Stimulated activated naive CD8-positive, alpha-beta T cell treated with anti-CD3 and anti-CD28 coated beads, Interleukin-15, Interleukin-2, amounts not matched to agents 100 U/mL and 50 U/mL, for 24 hours (primary cell): Measurements from ENCODE around the gene TRIP10.
"Not testable (repeated sequence)": the region's sequence is repeated elsewhere in the genome, so short reads cannot be mapped to it uniquely, and the experiment has no call there.

Experiments used
- ATAC-seq: fragments of 150-1000 bp; cut with Tn5 transposase; one replicate; pipeline ENCODE4 v1.10.0; 2021
- DNase-seq: peaks from one replicate; pipeline ENCODE4 v3.0.0; 2021

Gene TRIP10

GRCh38 chr19:6740589-6741343 lies 1.3 kb downstream of the TRIP10 start:
- ATAC-seq: no peak
- peak; percentile 47 for DNase-seq

DNA sequence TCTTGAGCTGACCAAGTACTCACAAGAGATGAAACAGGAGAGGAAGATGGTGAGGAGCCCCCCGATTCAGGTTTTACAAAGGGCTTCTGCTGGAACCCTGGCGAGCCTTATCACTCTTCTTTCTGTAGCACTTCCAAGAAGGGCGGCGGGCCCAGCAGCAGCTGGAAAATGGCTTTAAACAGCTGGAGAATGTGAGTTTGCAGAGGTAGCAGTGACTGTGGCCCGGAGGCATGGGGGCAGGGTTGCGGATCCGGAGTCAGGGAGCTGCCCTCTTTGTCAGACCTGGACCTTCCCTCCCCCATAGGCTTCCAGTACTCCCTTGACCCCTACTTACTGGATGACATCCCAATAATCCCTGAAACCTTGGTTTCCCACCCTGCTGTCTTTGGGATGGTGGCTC lies 3.6 kb downstream of the TRIP10 start:
- ATAC-seq: no peak
- DNase-seq: no peak

DNA sequence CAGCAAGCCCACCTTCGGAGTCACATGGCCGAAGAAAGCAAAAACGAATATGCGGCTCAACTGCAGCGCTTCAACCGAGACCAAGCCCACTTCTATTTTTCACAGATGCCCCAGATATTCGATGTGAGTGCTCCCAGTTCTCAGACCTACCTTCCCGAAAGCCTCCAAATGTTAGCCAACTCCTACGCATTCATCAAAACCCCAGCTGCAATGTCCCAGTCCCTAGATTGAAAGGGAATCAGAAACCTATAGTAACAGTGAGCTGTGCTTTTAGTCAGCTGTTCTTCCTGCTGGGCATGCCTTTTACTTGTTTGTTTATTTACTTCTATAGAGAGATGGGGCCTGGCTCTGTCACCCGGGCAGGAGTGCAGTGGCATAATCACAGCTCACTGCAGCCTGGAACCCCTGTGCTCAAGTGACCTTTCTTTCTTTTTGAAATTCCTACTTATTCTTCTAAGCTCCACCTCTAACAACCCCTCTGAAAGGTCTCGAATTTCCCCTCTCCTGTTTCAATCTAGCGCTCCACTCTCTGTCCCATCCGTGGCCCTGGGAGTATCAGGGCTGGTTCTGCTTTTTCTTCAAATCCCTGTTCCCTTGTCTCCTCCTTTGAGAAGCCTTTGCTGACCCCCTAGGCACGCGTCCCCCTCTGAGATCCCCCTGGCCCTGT lies 4.4 kb downstream of the TRIP10 start:
- ATAC-seq (no peak), DNase-seq (no peak)

DNA sequence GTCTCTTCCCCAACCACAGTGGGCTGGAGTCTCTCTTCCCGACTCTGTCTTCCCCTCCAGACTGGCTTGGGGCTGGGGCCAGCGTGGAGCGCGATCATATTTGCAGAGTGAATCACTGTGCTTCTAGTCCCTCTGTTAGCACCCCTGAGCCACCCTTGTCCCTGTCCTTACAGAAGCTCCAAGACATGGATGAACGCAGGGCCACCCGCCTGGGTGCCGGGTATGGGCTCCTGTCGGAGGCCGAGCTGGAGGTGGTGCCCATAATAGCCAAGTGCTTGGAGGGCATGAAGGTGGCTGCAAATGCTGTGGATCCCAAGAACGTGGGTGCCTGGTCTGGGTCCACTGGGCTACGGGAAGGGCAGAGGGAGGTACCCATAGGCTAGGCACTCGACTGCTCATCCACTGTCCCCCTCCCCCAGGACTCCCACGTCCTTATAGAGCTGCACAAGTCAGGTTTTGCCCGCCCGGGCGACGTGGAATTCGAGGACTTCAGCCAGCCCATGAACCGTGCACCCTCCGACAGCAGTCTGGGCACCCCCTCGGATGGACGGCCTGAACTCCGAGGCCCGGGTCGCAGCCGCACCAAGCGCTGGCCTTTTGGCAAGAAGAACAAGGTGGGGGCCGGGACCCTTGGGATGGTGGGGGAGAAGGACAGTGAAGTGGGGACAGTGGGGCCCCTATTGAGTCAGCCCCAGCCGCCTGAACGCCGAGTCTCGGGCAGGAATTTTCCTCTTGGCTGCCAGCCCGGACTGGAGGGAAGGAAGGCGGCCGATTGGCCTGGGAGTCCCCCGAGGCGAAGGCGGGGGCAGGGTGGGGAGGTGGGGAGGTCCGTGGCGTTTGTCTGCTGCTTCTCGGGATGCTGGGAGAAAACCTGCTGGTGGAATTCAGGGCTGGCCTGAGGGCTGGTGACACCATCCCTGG lies 5.2 kb downstream of the TRIP10 start:
- DNase-seq (no peak), ATAC-seq (no peak)

GRCh38 chr19:6745965-6746364 lies 6.5 kb downstream of the TRIP10 start:
- no peak for ATAC-seq
- no peak for DNase-seq

GRCh38 chr19:6748543-6748942 lies 9.1 kb downstream of the TRIP10 start:
- not testable (repeated sequence) for DNase-seq, ATAC-seq

DNA sequence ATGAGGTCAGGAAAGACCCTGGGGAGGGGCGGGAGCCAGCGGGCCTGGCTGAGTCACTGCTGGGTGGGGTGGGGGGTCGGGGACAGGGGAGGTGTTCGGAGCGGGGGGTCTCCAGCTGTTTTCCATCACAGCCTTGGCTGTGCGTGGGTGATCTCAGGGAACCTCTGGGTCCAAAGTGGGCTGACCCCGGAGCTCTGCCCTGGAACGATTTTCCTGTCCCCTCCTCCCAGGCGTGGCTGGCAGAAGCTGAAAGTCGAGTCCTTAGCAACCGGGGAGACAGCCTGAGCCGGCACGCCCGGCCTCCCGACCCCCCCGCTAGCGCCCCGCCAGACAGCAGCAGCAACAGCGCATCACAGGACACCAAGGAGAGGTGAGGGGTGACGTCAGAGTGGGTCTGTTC lies 10.6 kb downstream of the TRIP10 start:
- DNase-seq (no peak), ATAC-seq (no peak)

DNA sequence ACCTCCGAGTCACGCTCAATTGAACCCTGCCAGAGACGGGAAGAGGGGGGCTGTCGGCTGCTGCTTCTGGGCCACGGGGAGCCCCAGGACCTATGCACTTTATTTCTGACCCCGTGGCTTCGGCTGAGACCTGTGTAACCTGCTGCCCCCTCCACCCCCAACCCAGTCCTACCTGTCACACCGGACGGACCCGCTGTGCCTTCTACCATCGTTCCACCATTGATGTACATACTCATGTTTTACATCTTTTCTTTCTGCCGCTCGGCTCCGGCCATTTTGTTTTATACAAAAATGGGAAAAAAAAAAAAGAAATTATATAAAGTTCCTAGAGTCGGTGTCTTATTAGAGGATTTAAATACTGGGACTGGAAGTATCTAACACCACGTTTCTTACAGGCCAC lies 11.7 kb downstream of the TRIP10 start:
- DNase-seq: no peak
- no peak for ATAC-seq

- no peak for ATAC-seq
- DNase-seq: no peak
Observed at GRCh38 chr19:6752256-6753177, 13.0 kb downstream of the TRIP10 start.

GRCh38 chr19:6753178-6754031 lies 13.9 kb downstream of the TRIP10 start:
- DNase-seq (peak; percentile 91), ATAC-seq (peak; percentile 94)

DNA sequence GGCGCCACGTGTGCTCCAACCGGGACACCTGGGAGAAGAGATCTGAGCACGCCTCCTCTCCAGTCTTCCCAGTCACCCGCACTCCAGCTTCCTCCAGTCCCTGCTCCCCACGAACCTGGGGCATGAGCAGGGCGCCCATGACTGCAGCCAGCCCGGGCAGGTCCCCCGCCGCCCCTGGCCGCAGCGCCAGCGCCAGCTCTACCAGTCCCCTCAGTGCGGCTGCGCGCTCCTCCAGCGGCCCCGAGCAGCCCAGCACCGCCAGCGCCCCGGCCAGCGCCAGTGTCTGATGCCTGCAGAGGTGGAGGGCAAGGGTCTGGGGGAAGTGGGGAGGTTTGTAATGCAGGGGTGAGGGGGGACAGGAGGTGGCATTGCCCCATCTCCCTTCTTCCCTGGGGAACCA lies 14.7 kb downstream of the TRIP10 start:
- ATAC-seq: no peak
- no peak for DNase-seq

- no peak for ATAC-seq
Observed at GRCh38 chr19:6754653-6755463, 15.4 kb downstream of the TRIP10 start.

DNA sequence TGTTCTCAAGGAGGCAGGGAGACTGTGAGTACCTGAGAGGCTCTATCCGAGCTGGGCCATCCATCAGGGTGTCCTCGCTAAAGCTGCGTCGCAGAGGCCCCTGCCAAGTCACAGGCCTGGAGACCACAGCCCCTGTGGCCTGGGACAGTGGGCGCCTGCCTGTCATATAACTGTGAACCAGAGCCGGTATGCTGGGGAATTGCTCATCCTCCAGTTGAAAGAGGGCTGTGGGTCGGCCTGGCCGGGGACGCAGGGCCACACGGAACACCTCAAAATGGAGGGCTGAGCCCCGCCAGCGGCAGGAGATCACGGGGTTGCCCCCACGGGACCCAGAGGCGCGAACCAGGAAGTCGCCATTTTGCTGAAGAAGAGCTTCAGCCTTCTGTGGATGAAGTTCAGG lies 21.1 kb downstream of the TRIP10 start:
- no peak for ATAC-seq
- no peak for DNase-seq

More at GRCh38 chr19:6754653-6755463, 15.4 kb downstream of the TRIP10 start:
- no peak for DNase-seq

DNA sequence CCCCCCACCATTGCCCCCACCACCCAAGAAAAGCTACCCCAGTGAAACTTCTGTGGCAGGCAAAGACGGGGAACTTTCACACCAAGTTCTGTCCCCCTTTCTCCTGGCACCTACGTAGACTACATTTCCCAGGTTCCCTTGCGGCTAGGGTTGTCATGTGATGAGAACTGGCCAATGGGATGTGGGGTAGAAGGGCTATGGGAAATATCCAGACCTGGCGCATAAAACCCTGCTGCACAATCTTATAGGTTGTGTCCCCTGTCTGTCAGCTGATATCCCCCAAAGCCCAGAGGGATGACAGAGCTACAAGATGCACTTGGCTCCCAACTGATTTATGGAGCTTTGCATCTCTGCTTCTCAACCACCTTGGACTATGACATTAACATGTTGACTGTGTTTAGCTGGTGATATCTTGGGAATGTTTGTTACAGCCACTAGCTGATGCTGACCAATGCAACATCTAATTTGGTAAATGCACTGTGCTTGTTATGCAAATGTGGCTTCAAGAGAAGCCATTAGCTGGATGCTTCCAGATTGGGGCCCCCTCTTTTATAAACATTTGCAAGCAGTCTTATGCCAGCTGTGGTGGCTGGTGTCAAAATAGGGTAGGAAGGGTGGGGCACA lies 21.7 kb downstream of the TRIP10 start:
- peak; percentile 40 for DNase-seq
- ATAC-seq: no peak

DNA sequence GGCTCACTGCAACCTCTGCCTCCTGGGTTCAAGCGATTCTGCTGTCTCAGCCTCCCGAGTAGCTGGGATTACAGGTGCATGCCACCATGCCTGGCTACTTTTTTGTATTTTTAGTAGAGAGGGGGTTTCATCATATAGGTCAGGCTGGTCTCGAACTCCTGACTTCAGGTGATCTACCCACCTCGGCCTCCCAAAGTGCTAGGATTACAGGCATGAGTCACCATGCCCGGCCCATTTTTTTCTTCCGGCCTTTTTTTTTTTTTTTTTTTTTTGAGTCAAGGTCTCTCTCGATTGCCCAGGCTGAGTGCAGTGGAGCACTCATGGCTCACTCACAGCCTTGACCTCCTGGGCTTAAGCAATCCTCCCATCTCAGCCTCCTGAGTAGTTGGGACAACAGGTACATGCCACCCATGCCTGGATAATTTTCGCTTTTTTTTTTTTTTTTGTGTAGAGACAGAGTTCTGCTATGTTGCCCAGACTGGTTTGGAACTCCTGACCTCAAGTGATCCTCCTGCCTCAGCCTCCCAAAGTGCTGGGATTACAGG lies 22.8 kb downstream of the TRIP10 start:
- DNase-seq, ATAC-seq: not testable (repeated sequence)

GRCh38 chr19:6765738-6766356 lies 26.4 kb downstream of the TRIP10 start:
- ATAC-seq: no peak
- no peak for DNase-seq

DNA sequence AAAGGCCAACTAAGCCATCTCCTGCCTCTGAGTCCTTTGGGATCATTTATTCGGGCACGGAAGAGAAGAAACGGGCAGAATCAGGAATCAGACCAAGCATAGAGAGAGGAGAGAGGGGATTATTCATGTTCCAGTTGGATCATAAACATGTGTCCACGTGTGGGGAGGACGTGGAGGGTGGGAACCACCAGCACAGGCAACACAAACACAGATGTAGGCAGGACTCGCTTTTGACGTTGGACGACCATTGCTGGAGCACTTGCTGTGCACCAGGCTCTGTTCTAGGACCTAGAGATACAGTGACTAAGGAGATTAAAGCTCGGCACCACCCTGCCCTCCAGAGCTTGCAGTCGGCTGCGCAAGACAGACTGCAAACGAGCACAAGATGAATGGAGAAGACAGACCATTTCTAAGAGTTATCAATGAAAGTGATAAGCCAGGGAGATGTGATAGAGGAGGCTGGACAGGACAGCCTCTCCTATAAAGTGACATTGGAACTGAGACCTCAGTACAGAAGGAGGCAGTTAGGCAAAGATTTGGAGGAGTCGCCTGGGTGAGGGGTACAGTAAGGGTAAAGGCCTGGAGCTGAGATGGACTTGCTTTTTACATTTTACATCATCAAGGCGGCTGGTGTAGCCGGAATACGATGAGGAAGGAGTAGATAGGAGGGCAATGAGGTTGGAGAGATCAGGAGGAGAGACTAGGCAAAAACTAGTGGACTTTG lies 27.0 kb downstream of the TRIP10 start:
- no peak for ATAC-seq
- DNase-seq: no peak

DNA sequence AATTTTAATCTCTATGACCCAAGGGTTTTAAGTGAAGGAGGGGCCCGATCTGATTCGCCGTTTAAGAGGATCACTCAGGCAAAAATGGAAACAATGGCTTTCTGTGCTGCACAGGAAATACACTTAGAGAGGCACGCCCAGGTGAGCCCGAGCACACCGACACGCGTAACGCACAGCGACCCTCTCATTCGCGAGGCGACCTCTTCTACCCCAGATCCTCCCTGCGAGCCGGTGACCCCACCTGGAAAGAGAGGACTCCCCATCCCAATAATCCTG lies 27.5 kb downstream of the TRIP10 start:
- DNase-seq: no peak
- peak; percentile 20 for ATAC-seq
